Natural killer cell (primary cell): ENCODE results near the gene UNC13C. TPM values are rescaled to one million over a fixed set of nuclear protein-coding genes. Genes with fewer than 3 reads are reported as not detected.

Experiments
- ATAC-seq, 3 donors: fragments of 150-1000 bp in 2 of 3; fragments of 200-7000 bp in 1 of 3; cut with Tn5 transposase; 1 replicate in 1 of 3; 2 replicates in 2 of 3; pipeline ENCODE4 v1.10.0; 2021; ENCODE audit warnings: mild to moderate bottlenecking in 2 of 3, moderate library complexity in 2 of 3
- DNase-seq, 2 donors: peaks; one replicate each; pipeline versions ENCODE4 v3.0.0 to v3.0.0-alpha.2; 2013 to 2021; ENCODE audit warnings: mixed read lengths in 1 of 2
- H3K27ac ChIP-seq: one replicate; pipeline ENCODE4 v1.5.1; 2013; ENCODE audit warnings: mild to moderate bottlenecking, low read length
- H3K27me3 ChIP-seq: one replicate; pipeline ENCODE4 v1.6.1; 2013; ENCODE audit warnings: low read length; ENCODE audit not compliant: control insufficient read depth, insufficient read depth
- H3K36me3 ChIP-seq: one replicate; pipeline ENCODE4 v1.6.1; 2013; ENCODE audit warnings: low read length; ENCODE audit not compliant: control insufficient read depth, insufficient read depth
- H3K4me1 ChIP-seq: one replicate; pipeline ENCODE4 v1.6.1; 2013; ENCODE audit warnings: low read length; ENCODE audit not compliant: control insufficient read depth, insufficient read depth
- H3K4me3 ChIP-seq: one replicate; pipeline ENCODE4 v1.5.1; 2013; ENCODE audit warnings: low read length
- H3K9me3 ChIP-seq: one replicate; pipeline ENCODE4 v1.6.1; 2013; ENCODE audit warnings: low read length; ENCODE audit not compliant: control insufficient read depth, insufficient read depth
- H3K27ac Mint-ChIP-seq, 2 donors: one replicate each; pipeline ENCODE4 v1.8.0; 2022; ENCODE audit warnings: mild to moderate bottlenecking in 2 of 2, mixed read lengths in 2 of 2, moderate library complexity in 1 of 2
- H3K27me3 Mint-ChIP-seq, 2 donors: one replicate each; pipeline ENCODE4 v1.8.0; 2022; ENCODE audit warnings: low read depth in 2 of 2, mixed read lengths in 2 of 2
- H3K36me3 Mint-ChIP-seq: one replicate; pipeline ENCODE4 v1.8.0; 2022; ENCODE audit warnings: mixed read lengths
- H3K4me1 Mint-ChIP-seq, 2 donors: one replicate each; pipeline ENCODE4 v1.8.0; 2022; ENCODE audit warnings: mixed read lengths in 2 of 2
- H3K4me3 Mint-ChIP-seq: one replicate; pipeline ENCODE4 v1.8.0; 2022; ENCODE audit warnings: mild to moderate bottlenecking, moderate library complexity, mixed read lengths
- H3K9me3 Mint-ChIP-seq, 2 donors: one replicate each; pipeline ENCODE4 v1.8.0; 2022; ENCODE audit warnings: mixed read lengths in 2 of 2
- CTCF ChIP-seq: fragments of 200-600 bp; IDR thresholded peaks from one replicate; pipeline ENCODE4 v1.8.0; 2022; ENCODE audit warnings: antibody characterized with exemption
- WGBS: methylation state at CpG from one replicate; pipeline ENCODE4 v1.1.7; 2013; ENCODE audit warnings: missing lambda C conversion rate; ENCODE audit not compliant: insufficient coverage; 5-methylcytosine and 5-hydroxymethylcytosine counted together
- intact Hi-C: fragments of 100-400 bp; cut with micrococcal nuclease; formaldehyde crosslinking; loops from one replicate; pipeline ENCODE4 v1.14.2; 2022
- total RNA-seq, 4 donors: library from RNA; stranded (reverse); fragments of 120-200 nt in 1 of 4; gene quantifications; one replicate each; pipeline versions ENCODE4 v1.2.3 to v1.2.4, GENCODE V29; 2013 to 2022

The UNC13C gene
- total RNA-seq, 3 donors from 2014 or later (not counting 1 experiment from before 2014, with no cell fraction given), result not detected

GRCh38 chr15:54066403-54066802 lies 88.2 kb downstream of the UNC13C start:
- DNase-seq (no peak), ATAC-seq (no peak)
- Histone ChIP-seq H3K27ac (no peak overlapping the region), H3K4me3 (no peak overlapping the region), H3K36me3 (no peaks in the 10 kb centered on the region), H3K9me3 (no peaks in the 10 kb centered on the region), H3K4me1 (no peaks in the 10 kb centered on the region), H3K27me3 (no peaks in the 10 kb centered on the region)
- H3K4me1 Mint-ChIP-seq, result no peaks in the 10 kb centered on the region
- H3K36me3 Mint-ChIP-seq, result no peaks in the 10 kb centered on the region
- no peak overlapping the region for H3K4me3 Mint-ChIP-seq
- TF ChIP-seq CTCF, result no peak
- WGBS, result 84% methylated on average over 3 of the region's 3 CpGs
- H3K27ac Mint-ChIP-seq, result no peak overlapping the region
- peaks cover 0 to 6% of the 10 kb centered on the region in 2 donors for H3K9me3 Mint-ChIP-seq
- intact Hi-C loops, result no loop called here
- H3K27me3 Mint-ChIP-seq, result no peaks in the 10 kb centered on the region

GRCh38 chr15:54082836-54083492 lies 104.7 kb downstream of the UNC13C start:
- no peaks in the 10 kb centered on the region for H3K9me3 ChIP-seq
- Mint-ChIP-seq H3K4me3 (no peak overlapping the region), H3K4me1 (no peaks in the 10 kb centered on the region), H3K9me3 (no peaks in the 10 kb centered on the region), H3K27ac (no peak overlapping the region), H3K36me3 (no peaks in the 10 kb centered on the region), H3K27me3 (peaks cover 3 to 6% of the 10 kb centered on the region in 2 donors)
- WGBS, result 40% methylated on average over 7 of the region's 7 CpGs
- peak in 1 of 2 donors; percentile 20 for DNase-seq
- peak in 1 of 3 donors; percentile 33 for ATAC-seq
- H3K4me3 ChIP-seq, result no peak overlapping the region
- H3K36me3 ChIP-seq, result no peaks in the 10 kb centered on the region
- no peaks in the 10 kb centered on the region for H3K4me1 ChIP-seq
- peaks cover 2% of the 10 kb centered on the region for H3K27me3 ChIP-seq
- peak; percentile 58 for TF ChIP-seq CTCF
- H3K27ac ChIP-seq, result no peak overlapping the region
- intact Hi-C loops, result loop anchor here (2.0 kb wide), 1 partner anchor 1026 kb away; no protein-coding TSS in a partner anchor

GRCh38 chr15:54083501-54083900 lies 105.3 kb downstream of the UNC13C start:
- peaks cover 2% of the 10 kb centered on the region for H3K27me3 ChIP-seq
- no peaks in the 10 kb centered on the region for H3K4me1 ChIP-seq
- DNase-seq (no peak), ATAC-seq (no peak)
- Mint-ChIP-seq H3K27me3 (peaks cover 3 to 6% of the 10 kb centered on the region in 2 donors), H3K9me3 (no peaks in the 10 kb centered on the region), H3K36me3 (no peaks in the 10 kb centered on the region), H3K4me3 (no peak overlapping the region), H3K4me1 (no peaks in the 10 kb centered on the region), H3K27ac (no peak overlapping the region)
- H3K27ac ChIP-seq, result no peak overlapping the region
- no peaks in the 10 kb centered on the region for H3K36me3 ChIP-seq
- 81% methylated on average over 4 of the region's 4 CpGs for WGBS
- no peak overlapping the region for H3K4me3 ChIP-seq
- intact Hi-C loops, result loop anchor here (2.0 kb wide), 1 partner anchor 1025 kb away; no protein-coding TSS in a partner anchor
- TF ChIP-seq CTCF, result no peak
- H3K9me3 ChIP-seq, result no peaks in the 10 kb centered on the region

- H3K4me1 ChIP-seq, result no peaks in the 10 kb centered on the region
- H3K36me3 ChIP-seq, result no peaks in the 10 kb centered on the region
- DNase-seq (no peak), ATAC-seq (no peak)
- H3K4me3 ChIP-seq, result no peak overlapping the region
- no peak for TF ChIP-seq CTCF
- no peak overlapping the region for H3K4me3 Mint-ChIP-seq
- no peak overlapping the region for H3K27ac Mint-ChIP-seq
- no peaks in the 10 kb centered on the region for H3K9me3 Mint-ChIP-seq
- no peaks in the 10 kb centered on the region for H3K4me1 Mint-ChIP-seq
- 87% methylated on average over 5 of the region's 7 CpGs for WGBS
- H3K36me3 Mint-ChIP-seq, result no peaks in the 10 kb centered on the region
- H3K27me3 ChIP-seq, result peaks cover 2% of the 10 kb centered on the region
- intact Hi-C loops, result loop anchor here (2.0 kb wide), 1 partner anchor 1025 kb away; no protein-coding TSS in a partner anchor
- peaks cover 3 to 6% of the 10 kb centered on the region in 2 donors for H3K27me3 Mint-ChIP-seq
- H3K9me3 ChIP-seq, result no peaks in the 10 kb centered on the region
- no peak overlapping the region for H3K27ac ChIP-seq
Measured at GRCh38 chr15:54083991-54084390, 105.8 kb downstream of the UNC13C start.
